ENCODE measurements around the gene AFF3. TPM values are rescaled to one million over a fixed set of nuclear protein-coding genes. Genes with fewer than 3 reads are reported as not detected.
A peak's percentile ranks its signal among the peaks of the same experiment; 100 is the strongest.

Gene AFF3
- total and polyA plus RNA-seq, 8 donors, result 1.4 to 78.8 (median 14.7) TPM

DNA sequence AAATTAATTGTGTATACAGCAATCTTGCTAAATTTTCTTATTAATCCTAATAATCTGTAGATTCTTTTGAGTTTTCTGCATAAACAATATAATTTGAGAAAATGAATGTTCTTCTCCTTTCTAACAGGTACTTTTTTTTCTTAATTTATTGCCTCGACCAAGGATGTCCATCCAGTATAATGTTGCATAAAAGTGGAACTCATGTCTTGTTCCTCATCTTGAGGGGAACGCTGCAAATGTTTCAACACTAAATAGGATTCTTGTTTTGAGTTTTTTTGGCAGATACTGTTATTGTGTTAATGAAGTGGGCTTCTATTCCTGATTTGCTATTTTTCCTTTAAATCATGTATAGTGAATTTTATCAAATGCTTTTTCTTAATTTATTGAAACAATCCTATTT, 408.2 kb downstream of the AFF3 start:
- no peaks in the 10 kb centered on the region for H3K9me3 ChIP-seq
- TF ChIP-seq, protein P1, sequence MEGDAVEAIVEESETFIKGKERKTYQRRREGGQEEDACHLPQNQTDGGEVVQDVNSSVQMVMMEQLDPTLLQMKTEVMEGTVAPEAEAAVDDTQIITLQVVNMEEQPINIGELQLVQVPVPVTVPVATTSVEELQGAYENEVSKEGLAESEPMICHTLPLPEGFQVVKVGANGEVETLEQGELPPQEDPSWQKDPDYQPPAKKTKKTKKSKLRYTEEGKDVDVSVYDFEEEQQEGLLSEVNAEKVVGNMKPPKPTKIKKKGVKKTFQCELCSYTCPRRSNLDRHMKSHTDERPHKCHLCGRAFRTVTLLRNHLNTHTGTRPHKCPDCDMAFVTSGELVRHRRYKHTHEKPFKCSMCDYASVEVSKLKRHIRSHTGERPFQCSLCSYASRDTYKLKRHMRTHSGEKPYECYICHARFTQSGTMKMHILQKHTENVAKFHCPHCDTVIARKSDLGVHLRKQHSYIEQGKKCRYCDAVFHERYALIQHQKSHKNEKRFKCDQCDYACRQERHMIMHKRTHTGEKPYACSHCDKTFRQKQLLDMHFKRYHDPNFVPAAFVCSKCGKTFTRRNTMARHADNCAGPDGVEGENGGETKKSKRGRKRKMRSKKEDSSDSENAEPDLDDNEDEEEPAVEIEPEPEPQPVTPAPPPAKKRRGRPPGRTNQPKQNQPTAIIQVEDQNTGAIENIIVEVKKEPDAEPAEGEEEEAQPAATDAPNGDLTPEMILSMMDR (IDR thresholded peaks at IDR 0.05), result no peak
- TF ChIP-seq EP300 (IDR thresholded peaks at IDR 0.05), result no peak
- no peak for TF ChIP-seq POLR2AphosphoS5 (IDR thresholded peaks at IDR 0.05)
- TF ChIP-seq POLR2A (IDR thresholded peaks at IDR 0.05), result no peak
- no peak overlapping the region for H3K4me3 ChIP-seq
- no peaks in the 10 kb centered on the region for H3K4me1 ChIP-seq
- 78 to 89% (median 83%) methylated on average over 2 of the region's 2 CpGs for WGBS, 5 donors
- intact Hi-C loops (cut with DNase I; ENCODE audit: low total_unique reads), result no loop called here
- no peaks in the 10 kb centered on the region for H3K27me3 ChIP-seq
- H3K27ac ChIP-seq, result no peak overlapping the region
- DNase-seq, result no peak
- H3K36me3 ChIP-seq, result no peaks in the 10 kb centered on the region

DNA sequence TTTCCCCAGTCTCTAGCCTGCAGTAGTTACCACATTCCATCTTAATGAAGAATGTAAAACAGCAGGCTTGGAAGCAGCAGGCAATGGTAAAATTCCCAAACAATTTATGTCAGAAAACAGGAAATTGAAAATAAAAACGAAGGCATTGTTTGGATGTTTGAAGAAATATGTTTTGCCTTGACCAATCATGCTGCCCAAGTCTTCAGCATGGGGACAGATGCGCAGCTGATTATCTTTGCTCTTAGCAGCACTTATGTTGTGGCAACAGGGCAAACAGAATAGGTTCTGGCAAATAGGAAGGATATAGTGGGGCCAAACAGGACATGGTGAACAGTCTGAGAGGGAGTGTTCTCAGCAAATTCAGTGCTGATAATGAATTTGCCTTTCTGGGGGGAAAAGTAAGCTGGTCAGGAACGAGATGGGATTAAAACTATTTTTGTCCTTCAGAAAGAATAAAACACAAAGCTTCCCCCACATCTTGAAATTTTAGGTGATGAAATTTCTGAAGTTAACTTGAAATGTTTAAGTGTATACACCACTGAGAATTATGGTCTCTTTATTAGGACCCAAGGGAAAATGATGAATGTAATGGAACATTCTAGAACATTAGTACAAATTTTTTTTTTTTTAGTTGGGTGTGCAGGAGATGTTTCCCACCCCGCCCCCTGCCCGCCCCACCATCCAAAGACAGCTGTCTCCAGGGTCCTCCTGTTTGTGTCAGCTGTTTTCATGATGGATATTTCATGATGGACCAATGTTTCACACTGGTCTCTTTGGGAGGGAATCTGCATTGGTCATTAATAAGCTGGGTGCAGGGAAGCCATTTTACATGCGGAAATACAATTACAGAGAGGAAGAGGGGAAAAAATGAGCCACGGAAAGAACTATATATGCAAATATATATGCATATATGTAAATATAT, 413.0 kb downstream of the AFF3 start:
- H3K4me3 ChIP-seq, result no peak overlapping the region
- intact Hi-C loops (cut with DNase I; ENCODE audit: low total_unique reads), result no loop called here
- H3K36me3 ChIP-seq, result no peaks in the 10 kb centered on the region
- H3K4me1 ChIP-seq, result no peaks in the 10 kb centered on the region
- WGBS, 5 donors, result 76 to 87% (median 79%) methylated on average over 7 of the region's 7 CpGs
- DNase-seq, result peak in 1 of 2 donors; percentile 41
- H3K27ac ChIP-seq, result no peak overlapping the region
- no peaks in the 10 kb centered on the region for H3K27me3 ChIP-seq
- no peaks in the 10 kb centered on the region for H3K9me3 ChIP-seq
- TF ChIP-seq EP300 (IDR thresholded peaks at IDR 0.05) (no peak), POLR2AphosphoS5 (IDR thresholded peaks at IDR 0.05) (no peak), POLR2A (IDR thresholded peaks at IDR 0.05) (no peak)
- TF ChIP-seq, protein P1 (IDR thresholded peaks at IDR 0.05), result no peak

DNA sequence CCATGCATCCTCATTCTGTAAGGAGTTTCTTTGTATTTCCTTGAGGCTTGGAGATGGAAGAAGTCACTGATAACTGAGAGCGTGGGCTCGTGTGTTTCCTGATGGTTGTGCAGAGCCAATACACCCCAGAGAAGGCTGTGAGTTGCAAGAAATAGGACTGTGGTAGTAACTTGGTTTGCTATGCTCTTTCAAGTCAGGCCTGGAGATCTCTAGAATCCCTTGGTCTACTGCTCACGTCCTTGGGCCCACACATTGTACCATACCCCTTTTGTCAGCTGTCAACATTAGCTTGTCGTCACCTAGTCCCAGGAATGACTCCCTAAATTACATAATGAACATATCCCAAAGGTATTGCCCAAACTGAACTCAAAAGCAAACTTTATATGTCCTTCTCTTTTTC, 414.2 kb downstream of the AFF3 start:
- WGBS, 5 donors, result 63 to 85% (median 71%) methylated on average over 4 of the region's 4 CpGs
- Histone ChIP-seq H3K27me3 (no peaks in the 10 kb centered on the region), H3K36me3 (no peaks in the 10 kb centered on the region)

DNA sequence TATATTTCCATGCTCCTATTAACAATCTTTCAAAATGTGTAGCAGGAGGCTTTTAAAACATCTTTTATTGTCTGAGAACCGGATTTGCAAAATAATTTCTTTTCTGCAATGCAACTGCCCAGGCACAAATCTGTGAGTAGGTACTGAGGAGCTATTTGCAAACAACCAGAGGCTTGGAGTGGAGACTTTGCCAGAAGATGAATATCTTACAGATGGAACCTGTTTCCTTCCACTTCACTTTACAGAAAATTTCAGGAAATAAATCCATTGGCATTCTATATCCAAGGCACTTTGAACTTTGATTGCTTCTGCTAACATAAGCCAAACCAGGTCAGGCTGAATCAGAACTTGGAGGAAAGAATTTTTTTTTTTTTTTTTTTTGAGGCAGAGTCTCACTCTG, 415.2 kb downstream of the AFF3 start:
- intact Hi-C loops (cut with DNase I; ENCODE audit: low total_unique reads), result no loop called here
- Histone ChIP-seq H3K4me1 (no peaks in the 10 kb centered on the region), H3K27ac (no peak overlapping the region), H3K9me3 (peaks cover 0 to 8% (median 4%) of the 10 kb centered on the region in 4 donors), H3K4me3 (no peak overlapping the region), H3K27me3 (no peaks in the 10 kb centered on the region), H3K36me3 (no peaks in the 10 kb centered on the region)
- DNase-seq, result no peak
- WGBS, 5 donors, result 62 to 75% (median 65%) methylated on average over 1 of the region's 1 CpG
- no peak for TF ChIP-seq EP300 (IDR thresholded peaks at IDR 0.05)
- TF ChIP-seq, protein P1 (IDR thresholded peaks at IDR 0.05), result no peak
- TF ChIP-seq POLR2AphosphoS5 (IDR thresholded peaks at IDR 0.05), result no peak
- TF ChIP-seq POLR2A (IDR thresholded peaks at IDR 0.05), result no peak

More for the DNA sequence above, 414.2 kb downstream of the AFF3 start:
- H3K9me3 ChIP-seq, result no peaks in the 10 kb centered on the region
- no peak overlapping the region for H3K4me3 ChIP-seq
- TF ChIP-seq POLR2A (IDR thresholded peaks at IDR 0.05), result no peak
- no peak for TF ChIP-seq POLR2AphosphoS5 (IDR thresholded peaks at IDR 0.05)
- TF ChIP-seq, protein P1 (IDR thresholded peaks at IDR 0.05), result no peak
- H3K4me1 ChIP-seq, result no peaks in the 10 kb centered on the region
- intact Hi-C loops (cut with DNase I; ENCODE audit: low total_unique reads), result no loop called here
- no peak for DNase-seq
- H3K27ac ChIP-seq, result no peak overlapping the region

All from stomach (tissue), 9 donors.